HUES48 (cell line): ENCODE data around the gene NAB1.
A peak's percentile ranks its signal among the peaks of the same experiment; 100 is the strongest.

Experiments used
- H3K27ac ChIP-seq: one replicate; pipeline ENCODE4 v1.7.0; 2013; ENCODE audit warnings: low read depth, low read length, inconsistent platforms
- H3K27me3 ChIP-seq: 2 replicates; pipeline ENCODE4 v1.6.1; 2013; ENCODE audit warnings: mild to moderate bottlenecking, low read length; ENCODE audit not compliant: control insufficient read depth, insufficient read depth
- H3K36me3 ChIP-seq: 2 replicates; pipeline ENCODE4 v1.6.1; 2013; ENCODE audit warnings: low read length; ENCODE audit not compliant: control insufficient read depth, insufficient read depth
- H3K4me1 ChIP-seq: 2 replicates; pipeline ENCODE4 v1.6.1; 2013; ENCODE audit warnings: mild to moderate bottlenecking, low read length; ENCODE audit not compliant: control insufficient read depth, insufficient read depth
- H3K4me3 ChIP-seq: 2 replicates; pipeline ENCODE4 v1.5.1; 2013; ENCODE audit warnings: mild to moderate bottlenecking, low read depth, low read length
- H3K9ac ChIP-seq: 2 replicates; pipeline ENCODE4 v1.6.1; 2013; ENCODE audit warnings: mild to moderate bottlenecking, low read depth, low read length, moderate library complexity
- H3K9me3 ChIP-seq: 2 replicates; pipeline ENCODE4 v1.6.1; 2013; ENCODE audit warnings: low read length; ENCODE audit not compliant: control insufficient read depth, insufficient read depth

NAB1 gene

GRCh38 chr2:190716176-190716807 is 67.4 kb downstream of the NAB1 start:
- Histone ChIP-seq H3K4me1 (no peaks in the 10 kb centered on the region), H3K36me3 (no peaks in the 10 kb centered on the region), H3K9me3 (no peaks in the 10 kb centered on the region), H3K4me3 (no peak overlapping the region), H3K9ac (no peak overlapping the region), H3K27ac (no peak overlapping the region), H3K27me3 (no peaks in the 10 kb centered on the region)

- Histone ChIP-seq H3K36me3 (no peaks in the 10 kb centered on the region), H3K27ac (no peak overlapping the region), H3K27me3 (no peaks in the 10 kb centered on the region), H3K9ac (no peak overlapping the region), H3K9me3 (no peaks in the 10 kb centered on the region), H3K4me3 (no peak overlapping the region), H3K4me1 (no peaks in the 10 kb centered on the region)
Measured at GRCh38 chr2:190717306-190717705, 68.4 kb downstream of the NAB1 start.

GRCh38 chr2:190717764-190718651 is 69.1 kb downstream of the NAB1 start:
- Histone ChIP-seq H3K9ac (no peak overlapping the region), H3K36me3 (no peaks in the 10 kb centered on the region), H3K27ac (no peak overlapping the region), H3K9me3 (no peaks in the 10 kb centered on the region), H3K4me3 (no peak overlapping the region), H3K27me3 (no peaks in the 10 kb centered on the region), H3K4me1 (no peaks in the 10 kb centered on the region)

GRCh38 chr2:190718652-190719526 is 70.0 kb downstream of the NAB1 start:
- H3K4me3 ChIP-seq = no peak overlapping the region
- H3K36me3 ChIP-seq = no peaks in the 10 kb centered on the region
- H3K9ac ChIP-seq = no peak overlapping the region
- no peaks in the 10 kb centered on the region for H3K9me3 ChIP-seq
- H3K27me3 ChIP-seq = no peaks in the 10 kb centered on the region
- no peaks in the 10 kb centered on the region for H3K4me1 ChIP-seq
- peak overlapping the region; percentile 11 for H3K27ac ChIP-seq

- H3K4me1 ChIP-seq = no peaks in the 10 kb centered on the region
- no peak overlapping the region for H3K9ac ChIP-seq
- no peak overlapping the region for H3K4me3 ChIP-seq
- H3K36me3 ChIP-seq = no peaks in the 10 kb centered on the region
- H3K27ac ChIP-seq = no peak overlapping the region
- no peaks in the 10 kb centered on the region for H3K9me3 ChIP-seq
- H3K27me3 ChIP-seq = no peaks in the 10 kb centered on the region
Measured at GRCh38 chr2:190720276-190720675, 71.4 kb downstream of the NAB1 start.

- Histone ChIP-seq H3K4me3 (no peak overlapping the region), H3K36me3 (no peaks in the 10 kb centered on the region), H3K9me3 (no peaks in the 10 kb centered on the region), H3K9ac (no peak overlapping the region), H3K27ac (no peak overlapping the region), H3K27me3 (no peaks in the 10 kb centered on the region), H3K4me1 (no peaks in the 10 kb centered on the region)
Measured at GRCh38 chr2:190720691-190721090, 71.8 kb downstream of the NAB1 start.

- Histone ChIP-seq H3K4me3 (no peak overlapping the region), H3K9ac (no peak overlapping the region), H3K9me3 (no peaks in the 10 kb centered on the region), H3K27me3 (no peaks in the 10 kb centered on the region), H3K36me3 (no peaks in the 10 kb centered on the region), H3K4me1 (no peaks in the 10 kb centered on the region), H3K27ac (no peak overlapping the region)
Measured at GRCh38 chr2:190722061-190722759, 73.3 kb downstream of the NAB1 start.

- no peak overlapping the region for H3K27ac ChIP-seq
- H3K4me1 ChIP-seq = no peaks in the 10 kb centered on the region
- H3K9me3 ChIP-seq = no peaks in the 10 kb centered on the region
Measured at GRCh38 chr2:190722835-190723234, 74.0 kb downstream of the NAB1 start.

GRCh38 chr2:190723397-190724090 is 74.7 kb downstream of the NAB1 start:
- Histone ChIP-seq H3K9me3 (no peaks in the 10 kb centered on the region), H3K36me3 (no peaks in the 10 kb centered on the region), H3K4me1 (no peaks in the 10 kb centered on the region), H3K27me3 (no peaks in the 10 kb centered on the region), H3K27ac (no peak overlapping the region), H3K4me3 (no peak overlapping the region), H3K9ac (no peak overlapping the region)

More at GRCh38 chr2:190722835-190723234, 74.0 kb downstream of the NAB1 start:
- H3K9ac ChIP-seq = no peak overlapping the region
- no peaks in the 10 kb centered on the region for H3K36me3 ChIP-seq
- H3K4me3 ChIP-seq = no peak overlapping the region
- no peaks in the 10 kb centered on the region for H3K27me3 ChIP-seq

- Histone ChIP-seq H3K36me3 (no peaks in the 10 kb centered on the region), H3K9ac (no peak overlapping the region), H3K4me1 (no peaks in the 10 kb centered on the region), H3K9me3 (no peaks in the 10 kb centered on the region), H3K4me3 (no peak overlapping the region), H3K27me3 (no peaks in the 10 kb centered on the region), H3K27ac (no peak overlapping the region)
Measured at GRCh38 chr2:190726255-190726654, 77.4 kb downstream of the NAB1 start.
